ENCODE results near the gene CLTRN.

GRCh38 chrX:15623054-15623453 is 41.6 kb downstream of the CLTRN start:
- TF ChIP-seq, protein P1, sequence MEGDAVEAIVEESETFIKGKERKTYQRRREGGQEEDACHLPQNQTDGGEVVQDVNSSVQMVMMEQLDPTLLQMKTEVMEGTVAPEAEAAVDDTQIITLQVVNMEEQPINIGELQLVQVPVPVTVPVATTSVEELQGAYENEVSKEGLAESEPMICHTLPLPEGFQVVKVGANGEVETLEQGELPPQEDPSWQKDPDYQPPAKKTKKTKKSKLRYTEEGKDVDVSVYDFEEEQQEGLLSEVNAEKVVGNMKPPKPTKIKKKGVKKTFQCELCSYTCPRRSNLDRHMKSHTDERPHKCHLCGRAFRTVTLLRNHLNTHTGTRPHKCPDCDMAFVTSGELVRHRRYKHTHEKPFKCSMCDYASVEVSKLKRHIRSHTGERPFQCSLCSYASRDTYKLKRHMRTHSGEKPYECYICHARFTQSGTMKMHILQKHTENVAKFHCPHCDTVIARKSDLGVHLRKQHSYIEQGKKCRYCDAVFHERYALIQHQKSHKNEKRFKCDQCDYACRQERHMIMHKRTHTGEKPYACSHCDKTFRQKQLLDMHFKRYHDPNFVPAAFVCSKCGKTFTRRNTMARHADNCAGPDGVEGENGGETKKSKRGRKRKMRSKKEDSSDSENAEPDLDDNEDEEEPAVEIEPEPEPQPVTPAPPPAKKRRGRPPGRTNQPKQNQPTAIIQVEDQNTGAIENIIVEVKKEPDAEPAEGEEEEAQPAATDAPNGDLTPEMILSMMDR (IDR thresholded peaks at IDR 0.05) = no peak
- TF ChIP-seq POLR2A (IDR thresholded peaks at IDR 0.05) = no peak

Data from body of pancreas (tissue), 4 donors.